ENCODE measurements around the gene DPP6.

Gene DPP6

DNA sequence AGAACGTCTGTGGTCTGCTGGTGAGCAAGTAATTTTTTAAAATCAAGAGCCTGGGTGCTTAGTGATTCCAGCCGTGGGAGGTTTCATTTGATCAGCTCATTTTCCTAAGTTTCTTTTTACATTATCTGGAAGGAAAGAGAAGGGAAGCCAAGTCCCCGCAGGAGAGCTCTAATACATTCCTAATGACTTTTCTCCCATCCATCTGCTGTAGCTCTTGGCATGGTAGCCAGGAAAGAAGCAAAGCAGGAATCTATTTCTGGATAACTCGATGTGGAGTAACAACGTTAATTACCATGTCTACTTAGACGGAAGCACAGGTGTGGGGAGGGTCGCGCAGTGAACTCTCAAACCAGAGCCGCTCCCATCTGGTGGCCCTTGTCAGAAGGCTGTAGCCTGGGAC is 828.8 kb downstream of the DPP6 start:
- no peak for DNase-seq (ENCODE audit: low spot score)
- in situ Hi-C loops (cut with MboI; ENCODE audit: low pct_unique_long_range_greater_than_20kb, low sequenced_read_pairs, unreplicated experiment) = no loop called here
- TF ChIP-seq, protein P1, sequence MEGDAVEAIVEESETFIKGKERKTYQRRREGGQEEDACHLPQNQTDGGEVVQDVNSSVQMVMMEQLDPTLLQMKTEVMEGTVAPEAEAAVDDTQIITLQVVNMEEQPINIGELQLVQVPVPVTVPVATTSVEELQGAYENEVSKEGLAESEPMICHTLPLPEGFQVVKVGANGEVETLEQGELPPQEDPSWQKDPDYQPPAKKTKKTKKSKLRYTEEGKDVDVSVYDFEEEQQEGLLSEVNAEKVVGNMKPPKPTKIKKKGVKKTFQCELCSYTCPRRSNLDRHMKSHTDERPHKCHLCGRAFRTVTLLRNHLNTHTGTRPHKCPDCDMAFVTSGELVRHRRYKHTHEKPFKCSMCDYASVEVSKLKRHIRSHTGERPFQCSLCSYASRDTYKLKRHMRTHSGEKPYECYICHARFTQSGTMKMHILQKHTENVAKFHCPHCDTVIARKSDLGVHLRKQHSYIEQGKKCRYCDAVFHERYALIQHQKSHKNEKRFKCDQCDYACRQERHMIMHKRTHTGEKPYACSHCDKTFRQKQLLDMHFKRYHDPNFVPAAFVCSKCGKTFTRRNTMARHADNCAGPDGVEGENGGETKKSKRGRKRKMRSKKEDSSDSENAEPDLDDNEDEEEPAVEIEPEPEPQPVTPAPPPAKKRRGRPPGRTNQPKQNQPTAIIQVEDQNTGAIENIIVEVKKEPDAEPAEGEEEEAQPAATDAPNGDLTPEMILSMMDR (IDR thresholded peaks at IDR 0.05; ENCODE audit: extremely low read depth, insufficient read depth, missing control alignments) = no peak

DNA sequence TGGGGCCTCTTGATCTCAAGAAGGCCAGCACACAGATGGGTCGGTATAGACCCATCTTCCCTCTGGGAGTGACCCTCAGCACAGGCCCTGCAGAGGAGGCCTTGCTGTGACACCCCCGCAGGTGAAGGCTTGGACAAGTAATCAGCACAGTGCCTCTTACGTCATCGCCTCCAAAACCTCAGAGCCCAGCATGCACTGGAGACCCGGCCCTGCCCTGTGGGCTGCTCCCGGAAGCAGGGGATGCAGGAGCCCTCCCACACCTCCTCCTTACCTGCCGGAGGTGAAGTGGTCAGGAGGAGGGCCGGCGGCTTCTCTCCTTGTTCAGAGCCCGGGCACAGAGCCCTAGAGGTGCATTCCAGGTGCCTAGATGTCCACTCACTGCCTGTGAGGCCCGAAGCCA is 829.3 kb downstream of the DPP6 start:
- no peak for DNase-seq (ENCODE audit: low spot score)
- in situ Hi-C loops (cut with MboI; ENCODE audit: low pct_unique_long_range_greater_than_20kb, low sequenced_read_pairs, unreplicated experiment) = no loop called here
- TF ChIP-seq, protein P1 (IDR thresholded peaks at IDR 0.05; ENCODE audit: extremely low read depth, insufficient read depth, missing control alignments) = no peak

- no peak for DNase-seq (ENCODE audit: low spot score)
- in situ Hi-C loops (cut with MboI; ENCODE audit: low pct_unique_long_range_greater_than_20kb, low sequenced_read_pairs, unreplicated experiment) = no loop called here
- TF ChIP-seq, protein P1 (IDR thresholded peaks at IDR 0.05; ENCODE audit: extremely low read depth, insufficient read depth, missing control alignments) = no peak
Measured at GRCh38 chr7:154882931-154883474, 830.8 kb downstream of the DPP6 start.

DNA sequence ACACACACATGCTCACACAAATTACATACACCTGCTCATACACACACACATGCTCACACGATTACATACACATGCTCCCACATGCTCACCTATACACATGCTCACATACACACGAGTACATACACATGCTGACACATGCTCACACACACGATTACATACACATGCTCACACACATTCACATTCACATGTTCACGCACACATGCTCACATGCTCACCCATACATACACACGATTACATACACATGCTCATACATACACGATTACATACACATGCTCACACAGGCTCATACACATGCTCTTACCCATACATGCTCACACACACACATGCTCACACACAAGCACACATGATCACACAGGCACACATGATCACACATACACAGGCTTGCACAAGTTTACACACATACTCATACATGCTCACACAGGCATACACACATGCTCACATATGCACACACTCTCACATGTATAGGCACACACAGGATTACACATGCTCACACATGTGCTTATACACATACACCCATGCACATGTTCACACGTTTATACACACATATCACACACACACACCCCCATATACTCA is 832.2 kb downstream of the DPP6 start:
- in situ Hi-C loops (cut with MboI; ENCODE audit: low pct_unique_long_range_greater_than_20kb, low sequenced_read_pairs, unreplicated experiment) = no loop called here
- DNase-seq (ENCODE audit: low spot score) = no peak
- TF ChIP-seq, protein P1 (IDR thresholded peaks at IDR 0.05; ENCODE audit: extremely low read depth, insufficient read depth, missing control alignments) = no peak

GRCh38 chr7:154886591-154886990 is 834.4 kb downstream of the DPP6 start:
- TF ChIP-seq, protein P1 (IDR thresholded peaks at IDR 0.05; ENCODE audit: extremely low read depth, insufficient read depth, missing control alignments) = no peak
- in situ Hi-C loops (cut with MboI; ENCODE audit: low pct_unique_long_range_greater_than_20kb, low sequenced_read_pairs, unreplicated experiment) = no loop called here
- no peak for DNase-seq (ENCODE audit: low spot score)

- in situ Hi-C loops (cut with MboI; ENCODE audit: low pct_unique_long_range_greater_than_20kb, low sequenced_read_pairs, unreplicated experiment) = no loop called here
- TF ChIP-seq, protein P1 (IDR thresholded peaks at IDR 0.05; ENCODE audit: extremely low read depth, insufficient read depth, missing control alignments) = no peak
- DNase-seq (ENCODE audit: low spot score) = no peak
Measured at GRCh38 chr7:154888690-154889089, 836.5 kb downstream of the DPP6 start.

All from GM13977 (cell line).